K562 (cell line): Measurements from ENCODE around the gene HTR3C. TPM values are rescaled to one million over a fixed set of nuclear protein-coding genes. Genes with fewer than 3 reads are reported as not detected.

Experiments used
- BRD9 ChIP-seq: fragments of 450-650 bp; IDR thresholded peaks from 2 replicates; pipeline ENCODE4 v1.6.1; 2018; ENCODE audit warnings: low read depth; ENCODE audit not compliant: partially characterized antibody
- BRF1 ChIP-seq: IDR thresholded peaks from 3 replicates; pipeline ENCODE4 v1.6.1; 2011; ENCODE audit warnings: borderline replicate concordance, mild to moderate bottlenecking; ENCODE audit not compliant: insufficient read length; ENCODE audit errors: extremely low read depth
- E2F3 ChIP-seq: fragments of 250-450 bp; sonication (Bioruptor Pico); IDR thresholded peaks from 2 replicates; pipeline ENCODE4 v1.4.0; 2020; ENCODE audit warnings: mild to moderate bottlenecking
- ETS2 ChIP-seq: IDR thresholded peaks from 2 replicates; pipeline ENCODE4 v1.6.1; 2016; ENCODE audit warnings: borderline replicate concordance, missing genetic modification characterization, mild to moderate bottlenecking, moderate library complexity, missing compliant biosample characterization; ENCODE audit not compliant: poor library complexity, severe bottlenecking
- ETV1 ChIP-seq: fragments of 450-650 bp; conservative IDR thresholded peaks from 2 replicates; pipeline ENCODE4 v1.6.1; 2016; ENCODE audit warnings: missing genetic modification characterization, control low read depth, low read depth, missing compliant biosample characterization
- GTF2A2 ChIP-seq: IDR thresholded peaks from 2 replicates; pipeline ENCODE4 v1.6.1; 2016; ENCODE audit warnings: mild to moderate bottlenecking, missing genetic modification characterization, missing compliant biosample characterization
- HMBOX1 ChIP-seq: sonication (generic); IDR thresholded peaks from 2 replicates; pipeline ENCODE4 v1.6.1; 2016
- KLF16 ChIP-seq: IDR thresholded peaks from 2 replicates; pipeline ENCODE4 v1.6.1; 2016; ENCODE audit warnings: antibody characterized with exemption
- MEF2A ChIP-seq: IDR thresholded peaks from 2 replicates; pipeline ENCODE4 v1.6.1; 2011; ENCODE audit warnings: low read depth, mild to moderate bottlenecking, low read length, moderate library complexity; ENCODE audit not compliant: control insufficient read depth
- NBN ChIP-seq: fragments of 450-650 bp; IDR thresholded peaks from 2 replicates; pipeline ENCODE4 v1.6.1; 2016; ENCODE audit warnings: low read depth, mild to moderate bottlenecking
- NCOR1 ChIP-seq: fragments of 450-650 bp; IDR thresholded peaks from 2 replicates; pipeline ENCODE4 v1.6.1; 2016; ENCODE audit warnings: mild to moderate bottlenecking, moderate library complexity
- NEUROD1 ChIP-seq: fragments of 150-350 bp; IDR thresholded peaks from 2 replicates; pipeline ENCODE4 v1.6.1; 2014; ENCODE audit warnings: borderline replicate concordance, low read length, low read depth; ENCODE audit not compliant: partially characterized antibody
- NFE2L1 ChIP-seq: fragments of 450-650 bp; IDR thresholded peaks from 2 replicates; pipeline ENCODE4 v1.6.1; 2016; ENCODE audit warnings: missing genetic modification characterization, low read depth, mild to moderate bottlenecking, missing compliant biosample characterization, moderate library complexity, borderline replicate concordance
- NFYB ChIP-seq: IDR thresholded peaks from 2 replicates; pipeline ENCODE4 v1.6.1; 2011; ENCODE audit warnings: mild to moderate bottlenecking, moderate library complexity; ENCODE audit not compliant: insufficient read length; ENCODE audit errors: extremely low read depth
- PHB2 ChIP-seq: fragments of 450-650 bp; IDR thresholded peaks from 2 replicates; pipeline ENCODE4 v1.6.1; 2017; ENCODE audit warnings: low read depth
- PHF21A ChIP-seq: fragments of 450-650 bp; IDR thresholded peaks from 2 replicates; pipeline ENCODE4 v1.6.1; 2017; ENCODE audit warnings: low read depth, borderline replicate concordance
- POLR2A ChIP-seq: fragments of 450-650 bp; conservative IDR thresholded peaks from 2 replicates; pipeline ENCODE4 v1.6.1; 2016
- RBBP5 ChIP-seq: fragments of 200-600 bp; sonication (generic); IDR thresholded peaks from 2 replicates; pipeline ENCODE4 v1.6.1; 2012; ENCODE audit warnings: borderline replicate concordance, mild to moderate bottlenecking, low read length, control low read depth, inconsistent platforms; ENCODE audit not compliant: insufficient read depth, poor library complexity, severe bottlenecking
- RFX5 ChIP-seq: IDR thresholded peaks from 2 replicates; pipeline ENCODE4 v1.6.1; 2011; ENCODE audit warnings: low read depth, mild to moderate bottlenecking, improper control_type of control experiment, low read length
- SIN3B ChIP-seq: fragments of 450-650 bp; IDR thresholded peaks from 2 replicates; pipeline ENCODE4 v1.6.1; 2017; ENCODE audit warnings: low read depth, mild to moderate bottlenecking, moderate library complexity
- SPI1 ChIP-seq: IDR thresholded peaks from 2 replicates; pipeline ENCODE4 v1.6.1; 2011; ENCODE audit warnings: low read depth, low read length, control low read depth, borderline replicate concordance
- SRSF1 ChIP-seq: fragments of 200-400 bp; formaldehyde crosslinking; IDR thresholded peaks from 2 replicates; pipeline ENCODE4 v1.6.1; 2017; ENCODE audit warnings: mild to moderate bottlenecking, low read depth, low read length, moderate library complexity
- TCF7L2 ChIP-seq: fragments of 150-350 bp; IDR thresholded peaks from 2 replicates; pipeline ENCODE4 v1.6.1; 2016; ENCODE audit warnings: low read depth, mild to moderate bottlenecking, low read length, moderate library complexity
- TRIM25 ChIP-seq: fragments of 450-650 bp; IDR thresholded peaks from 2 replicates; pipeline ENCODE4 v1.7.0; 2016; ENCODE audit warnings: borderline replicate concordance
- WHSC1 ChIP-seq: IDR thresholded peaks from one replicate; pipeline ENCODE4 v1.6.1; 2012; ENCODE audit warnings: low read length, control low read depth, inconsistent platforms
- ZKSCAN3 ChIP-seq: fragments of 250-450 bp; sonication (Bioruptor Pico); IDR thresholded peaks from 2 replicates; pipeline ENCODE4 v1.4.0; 2020
- ZNF146 ChIP-seq: IDR thresholded peaks from one replicate; pipeline ENCODE4 v1.6.1; 2018; ENCODE audit warnings: missing compliant biosample characterization; ENCODE audit not compliant: unreplicated experiment
- ZNF174 ChIP-seq: fragments of 250-450 bp; sonication (Bioruptor Pico); IDR thresholded peaks from 2 replicates; pipeline ENCODE4 v1.4.0; 2020; ENCODE audit warnings: mild to moderate bottlenecking
- ZNF316 ChIP-seq: fragments of 450-650 bp; IDR thresholded peaks from 2 replicates; pipeline ENCODE4 v1.6.1; 2016
- ZNF584 ChIP-seq: fragments of 200-800 bp; sonication (Bioruptor generic); IDR thresholded peaks from 2 replicates; pipeline ENCODE4 v1.6.1; 2016; ENCODE audit warnings: low read depth, mild to moderate bottlenecking, missing genetic modification characterization, missing compliant biosample characterization
- ZNF830 ChIP-seq: fragments of 250-450 bp; sonication (Bioruptor Pico); IDR thresholded peaks from 2 replicates; pipeline ENCODE4 v1.5.0; 2021; ENCODE audit warnings: mild to moderate bottlenecking
- polyA plus RNA-seq, 8 experiments: library from polyadenylated mRNA; depleted of rRNA in 4 of 8; stranded (reverse) in 5 of 8; unstranded in 3 of 8; fragments of >200 nt; fragmentation: Nextera tagmentation in 2 of 8; fragmentation: Illumina TruSeq in 1 of 8; extraction: Ambion mirVana in 2 of 8; extraction: Trizol in 1 of 8; gene quantifications; 2 replicates each; pipeline versions ENCODE4 v1.2.1 to v1.2.3, GENCODE V29; 2011 to 2014; ENCODE audit warnings: inconsistent platforms in 1 of 8, missing spikeins in 1 of 8
- total RNA-seq, 7 experiments: library from RNA; depleted of rRNA in 6 of 7; stranded (reverse); fragments of >200 nt in 6 of 7; fragmentation: Illumina TruSeq in 2 of 7; extraction: Trizol in 2 of 7; gene quantifications; 2 replicates each; pipeline versions ENCODE4 v1.2.1 to v1.2.3, GENCODE V29; 2011 to 2021; ENCODE audit warnings: low replicate concordance in 1 of 7

The HTR3C gene
- total and polyA plus RNA-seq, 9 of the 15 experiments (the other 6 are each of a cell fraction or from before 2014, with no cell fraction given): 0.04 to 0.06 TPM; not detected in 7

GRCh38 chr3:184085389-184085852 lies 32.6 kb downstream of the HTR3C start (continued):
- TF ChIP-seq NFE2L1 (peak; percentile 36; the same call in 1 of the 2 replicates), ZNF146 (CRISPR knock-in tag) (no peak), NBN (peak; percentile 58; the same call in 1 of the 2 replicates), ZNF830 (no peak), BRD9 (no peak), ETV1 (peak; percentile 87), E2F3 (CRISPR knock-in tag) (no peak), HMBOX1 (peak; percentile 69; the same call in 1 of the 2 replicates), RFX5 (no peak), SPI1 (no peak), WHSC1 (no peak), TCF7L2 (no peak), ZNF584 (0 out of 2 replicates have a peak, but pooled peaks have one; percentile 45), BRF1 (no peak), POLR2A (no peak), ZKSCAN3 (CRISPR knock-in tag) (no peak), TRIM25 (no peak), KLF16 (no peak), GTF2A2 (tag) (no peak), ZNF174 (CRISPR knock-in tag) (no peak), SRSF1 (no peak), NCOR1 (peak; percentile 74), ETS2 (tag) (no peak), NFYB (no peak), MEF2A (no peak), ZNF316 (no peak), PHB2 (no peak), PHF21A (peak; percentile 26; the same call in 1 of the 2 replicates), RBBP5 (no peak), NEUROD1 (no peak), SIN3B (no peak)
